IMR-90 (cell line): ENCODE measurements around the gene SPAST. TPM values are rescaled to one million over a fixed set of nuclear protein-coding genes. Genes with fewer than 3 reads are reported as not detected.

ENCODE experiments used
- ATAC-seq: fragments of 200-7000 bp; cut with Tn5 transposase; 2 replicates; pipeline ENCODE4 v1.9.1; 2020; ENCODE audit warnings: low read depth, mild to moderate bottlenecking, moderate library complexity
- BruUV-seq: library from RNA; stranded (reverse); fragments of 400-500 nt; replicated peaks from 2 replicates; lab custom pipeline; 2021; lab: Mats Ljungman, UMichigan
- CTCF ChIA-PET: fragments of 300-600 bp; formaldehyde crosslinking; extraction: SDS; loops from one replicate; lab custom pipeline; 2021; ENCODE audit warnings: antibody characterized with exemption; lab: Yijun Ruan, JAX
- POLR2A ChIA-PET: fragments of 300-600 bp; sonication (Branson Sonifier 250); formaldehyde crosslinking; loops from one replicate; lab custom pipeline; 2022; ENCODE audit warnings: antibody characterized with exemption; ENCODE audit not compliant: unreplicated experiment; lab: Charles Lee
- DNase-seq: peaks from one replicate; pipeline ENCODE4 v3.0.0; 2013
- H2AFZ ChIP-seq: replicated peaks from 2 replicates; pipeline ENCODE3; 2013; ENCODE audit warnings: low read length, mild to moderate bottlenecking; ENCODE audit not compliant: poor library complexity
- H2AK5ac ChIP-seq: 2 replicates; pipeline ENCODE4 v1.6.1; 2013; ENCODE audit warnings: low read depth, low read length, inconsistent platforms
- H2AK9ac ChIP-seq: replicated peaks from 2 replicates; pipeline ENCODE3; 2013; ENCODE audit warnings: mild to moderate bottlenecking, low read depth, low read length, moderate library complexity; ENCODE audit not compliant: poor library complexity
- H2BK120ac ChIP-seq: 2 replicates; pipeline ENCODE4 v1.6.1; 2013; ENCODE audit warnings: low read depth, low read length, inconsistent platforms
- H2BK15ac ChIP-seq: 3 replicates; pipeline ENCODE4 v1.6.1; 2013; ENCODE audit warnings: low read depth, low read length, inconsistent platforms
- H2BK20ac ChIP-seq: 2 replicates; pipeline ENCODE4 v1.6.1; 2013; ENCODE audit warnings: low read depth, mild to moderate bottlenecking, inconsistent platforms, low read length, moderate library complexity
- H2BK5ac ChIP-seq: 2 replicates; pipeline ENCODE4 v1.6.1; 2013; ENCODE audit warnings: mild to moderate bottlenecking, low read depth, low read length, inconsistent platforms; ENCODE audit not compliant: poor library complexity, severe bottlenecking
- H3K14ac ChIP-seq: replicated peaks from 2 replicates; pipeline ENCODE4 v1.6.1; 2013; ENCODE audit warnings: low read depth, low read length, inconsistent platforms
- H3K18ac ChIP-seq: 2 replicates; pipeline ENCODE4 v1.6.1; 2013; ENCODE audit warnings: low read depth, low read length, control low read depth
- H3K23ac ChIP-seq: 2 replicates; pipeline ENCODE4 v1.6.1; 2013; ENCODE audit warnings: low read depth, low read length, inconsistent platforms
- H3K27ac ChIP-seq: 2 replicates; pipeline ENCODE4 v1.5.1; 2013; ENCODE audit warnings: mild to moderate bottlenecking, control low read depth, low read length; ENCODE audit not compliant: insufficient read depth
- H3K27me3 ChIP-seq: 2 replicates; pipeline ENCODE4 v1.6.1; 2013; ENCODE audit warnings: low read length; ENCODE audit not compliant: control insufficient read depth, insufficient read depth
- H3K36me3 ChIP-seq: 2 replicates; pipeline ENCODE4 v1.6.1; 2013; ENCODE audit warnings: low read length, mixed read lengths; ENCODE audit not compliant: control insufficient read depth, insufficient read depth
- H3K4ac ChIP-seq: 2 replicates; pipeline ENCODE4 v1.6.1; 2013; ENCODE audit warnings: low read depth, low read length, inconsistent platforms
- H3K4me1 ChIP-seq: 2 replicates; pipeline ENCODE4 v1.6.1; 2013; ENCODE audit warnings: low read length, mixed read lengths; ENCODE audit not compliant: control insufficient read depth, insufficient read depth
- H3K4me2 ChIP-seq: 2 replicates; pipeline ENCODE4 v1.6.1; 2013; ENCODE audit warnings: low read depth, mild to moderate bottlenecking, control low read depth, low read length, moderate library complexity
- H3K4me3 ChIP-seq: 2 replicates; pipeline ENCODE4 v1.5.1; 2013; ENCODE audit warnings: low read depth, mild to moderate bottlenecking, control low read depth, low read length, moderate library complexity; ENCODE audit not compliant: insufficient read depth
- H3K56ac ChIP-seq: 2 replicates; pipeline ENCODE4 v1.6.1; 2013; ENCODE audit warnings: low read length, inconsistent platforms; ENCODE audit not compliant: insufficient read depth; ENCODE audit errors: extremely low read depth
- H3K79me1 ChIP-seq, 2 experiments: 2 replicates each; pipeline ENCODE4 v1.6.1; 2013; ENCODE audit warnings: low read length in 2 of 2, inconsistent platforms in 1 of 2, low read depth in 1 of 2
- H3K9ac ChIP-seq: 2 replicates; pipeline ENCODE4 v1.6.1; 2013; ENCODE audit warnings: low read depth, low read length, control low read depth
- H3K9me1 ChIP-seq: 2 replicates; pipeline ENCODE4 v1.6.1; 2013; ENCODE audit warnings: low read length, inconsistent platforms; ENCODE audit not compliant: insufficient read depth
- H3K9me3 ChIP-seq: 2 replicates; pipeline ENCODE4 v1.6.1; 2013; ENCODE audit warnings: low read length; ENCODE audit not compliant: control insufficient read depth, insufficient read depth
- H4K20me1 ChIP-seq: 2 replicates; pipeline ENCODE4 v1.6.1; 2013; ENCODE audit warnings: low read length, inconsistent platforms; ENCODE audit not compliant: insufficient read depth
- H4K5ac ChIP-seq: 2 replicates; pipeline ENCODE4 v1.6.1; 2013; ENCODE audit warnings: mild to moderate bottlenecking, low read depth, low read length, control low read depth
- H4K8ac ChIP-seq, 2 experiments: 2 replicates each; pipeline ENCODE4 v1.6.1; 2013; ENCODE audit warnings: low read depth in 2 of 2, low read length in 2 of 2, control low read depth in 1 of 2, inconsistent platforms in 1 of 2
- H4K91ac ChIP-seq: 2 replicates; pipeline ENCODE4 v1.6.1; 2013; ENCODE audit warnings: low read depth, low read length, inconsistent platforms; ENCODE audit not compliant: insufficient read depth
- BHLHE40 ChIP-seq: fragments of 150-350 bp; IDR thresholded peaks from 2 replicates; pipeline ENCODE4 v1.6.1; 2016; ENCODE audit warnings: mild to moderate bottlenecking, low read depth, low read length
- CEBPB ChIP-seq: IDR thresholded peaks from 2 replicates; pipeline ENCODE4 v1.6.1; 2012; ENCODE audit warnings: low read depth, low read length, improper control_type of control experiment
- CHD1 ChIP-seq: IDR thresholded peaks from 2 replicates; pipeline ENCODE4 v1.6.1; 2012; ENCODE audit warnings: low read depth, low read length, improper control_type of control experiment
- FOS ChIP-seq: fragments of 150-350 bp; IDR thresholded peaks from 2 replicates; pipeline ENCODE4 v1.6.1; 2016; ENCODE audit warnings: low read depth, low read length
- MAFK ChIP-seq: IDR thresholded peaks from 2 replicates; pipeline ENCODE4 v1.6.1; 2012; ENCODE audit warnings: low read depth, low read length, improper control_type of control experiment
- MAZ ChIP-seq: IDR thresholded peaks from 2 replicates; pipeline ENCODE4 v1.6.1; 2012; ENCODE audit warnings: low read depth, mild to moderate bottlenecking, low read length, improper control_type of control experiment, moderate library complexity, borderline replicate concordance
- MXI1 ChIP-seq: IDR thresholded peaks from 2 replicates; pipeline ENCODE4 v1.6.1; 2012; ENCODE audit warnings: low read depth, mild to moderate bottlenecking, low read length, moderate library complexity, borderline replicate concordance
- NFE2L2 ChIP-seq: fragments of 150-350 bp; IDR thresholded peaks from 2 replicates; pipeline ENCODE4 v1.6.1; 2016; ENCODE audit warnings: low read depth, mild to moderate bottlenecking, low read length
- POLR2A ChIP-seq: IDR thresholded peaks from 2 replicates; pipeline ENCODE4 v1.6.1; 2012; ENCODE audit warnings: mild to moderate bottlenecking, low read depth, low read length
- RAD21 ChIP-seq: IDR thresholded peaks from 2 replicates; pipeline ENCODE4 v1.6.1; 2012; ENCODE audit warnings: low read length, improper control_type of control experiment
- RCOR1 ChIP-seq: IDR thresholded peaks from 2 replicates; pipeline ENCODE4 v1.6.1; 2012; ENCODE audit warnings: mild to moderate bottlenecking, low read length, improper control_type of control experiment; ENCODE audit not compliant: insufficient replicate concordance
- RFX5 ChIP-seq: IDR thresholded peaks from 2 replicates; pipeline ENCODE4 v1.8.0; 2012; ENCODE audit warnings: low read depth, mild to moderate bottlenecking, low read length, moderate library complexity
- SMC3 ChIP-seq: fragments of 150-350 bp; IDR thresholded peaks from 2 replicates; pipeline ENCODE4 v1.6.1; 2016; ENCODE audit warnings: low read depth, mild to moderate bottlenecking, antibody characterized with exemption, low read length, moderate library complexity
- WGBS, 2 experiments: methylation state at CpG; one replicate each; pipeline versions ENCODE4 v1.1.5 to v1.1.7; 2013; ENCODE audit warnings: missing lambda C conversion rate in 2 of 2; ENCODE audit not compliant: insufficient read length in 1 of 2; ENCODE audit errors: extremely low coverage in 2 of 2; 5-methylcytosine and 5-hydroxymethylcytosine counted together
- dilution Hi-C: fragments of 300-500 bp; cut with HindIII; formaldehyde crosslinking; loops from one replicate; pipeline ENCODE4 v1.14.3; 2018; ENCODE audit warnings: low sequenced_read_pairs; ENCODE audit not compliant: unreplicated experiment
- in situ Hi-C: fragments of 300-500 bp; cut with MboI; formaldehyde crosslinking; loops from 3 replicates; pipeline ENCODE4 v1.14.3; 2019; ENCODE audit warnings: low sequenced_read_pairs, inconsistent platforms, mixed read lengths
- intact Hi-C: fragments of 100-400 bp; cut with micrococcal nuclease; formaldehyde crosslinking; loops from 2 replicates; pipeline ENCODE4 v1.10.0; 2022
- polyA plus RNA-seq, 3 experiments: library from polyadenylated mRNA; depleted of rRNA; stranded (reverse); fragments of >200 nt; gene quantifications; 2 replicates each; pipeline ENCODE4 v1.2.3, GENCODE V29; 2012; ENCODE audit warnings: low replicate concordance in 1 of 3
- total RNA-seq: library from RNA; depleted of rRNA; stranded (reverse); fragments of >200 nt; gene quantifications from 2 replicates; pipeline ENCODE4 v1.2.3, GENCODE V29; 2012
- TF ChIP-seq, protein P1 (sequence below): fragments of 150-350 bp; IDR thresholded peaks from 2 replicates; pipeline ENCODE4 v1.6.1; 2017; ENCODE audit warnings: mild to moderate bottlenecking, antibody characterized with exemption, low read length, low read depth
- TF ChIP-seq, protein P2 (sequence below): fragments of 150-350 bp; IDR thresholded peaks from 2 replicates; pipeline ENCODE4 v1.6.1; 2016; ENCODE audit warnings: low read depth, mild to moderate bottlenecking, low read length, moderate library complexity, borderline replicate concordance
- TF ChIP-seq, protein P3 (sequence below): conservative IDR thresholded peaks from 2 replicates; pipeline ENCODE4 v1.5.1; 2012; ENCODE audit warnings: mild to moderate bottlenecking, low read depth, low read length, improper control_type of control experiment

SPAST gene
- total and polyA plus RNA-seq, 2 of the 4 experiments (the other 2 are of a cell fraction), result 5.3 to 14.5 TPM

DNA sequence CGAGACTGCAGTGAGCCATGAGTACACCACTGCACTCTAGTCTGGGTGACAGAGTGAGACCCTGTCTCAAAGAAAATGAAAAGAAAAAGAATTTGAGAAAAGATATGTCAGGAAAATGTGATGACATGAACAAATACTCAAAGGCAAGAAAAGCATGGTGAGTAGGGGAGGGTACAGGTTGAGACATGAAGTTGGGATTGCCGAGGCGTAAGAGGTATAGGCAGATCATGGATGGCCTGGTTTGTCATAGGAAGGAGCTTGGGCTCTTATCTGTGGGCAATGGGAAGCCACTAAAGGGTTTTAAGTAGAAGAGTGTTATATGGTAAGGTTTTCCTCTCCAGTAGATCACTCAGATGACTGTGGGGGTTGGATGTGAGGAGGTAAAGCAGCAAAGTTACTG lies 32.3 kb downstream of the SPAST start:
- no peak overlapping the region for H2BK5ac ChIP-seq
- in situ Hi-C loops, result no loop called here
- no peak for TF ChIP-seq RCOR1
- TF ChIP-seq FOS, result no peak
- TF ChIP-seq NFE2L2, result no peak
- no peak for TF ChIP-seq RFX5
- no peak for TF ChIP-seq CEBPB
- TF ChIP-seq MAFK, result no peak
- TF ChIP-seq SMC3, result no peak
- TF ChIP-seq, protein P1, sequence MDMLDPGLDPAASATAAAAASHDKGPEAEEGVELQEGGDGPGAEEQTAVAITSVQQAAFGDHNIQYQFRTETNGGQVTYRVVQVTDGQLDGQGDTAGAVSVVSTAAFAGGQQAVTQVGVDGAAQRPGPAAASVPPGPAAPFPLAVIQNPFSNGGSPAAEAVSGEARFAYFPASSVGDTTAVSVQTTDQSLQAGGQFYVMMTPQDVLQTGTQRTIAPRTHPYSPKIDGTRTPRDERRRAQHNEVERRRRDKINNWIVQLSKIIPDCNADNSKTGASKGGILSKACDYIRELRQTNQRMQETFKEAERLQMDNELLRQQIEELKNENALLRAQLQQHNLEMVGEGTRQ, result no peak
- TF ChIP-seq BHLHE40, result no peak
- TF ChIP-seq, protein P2, sequence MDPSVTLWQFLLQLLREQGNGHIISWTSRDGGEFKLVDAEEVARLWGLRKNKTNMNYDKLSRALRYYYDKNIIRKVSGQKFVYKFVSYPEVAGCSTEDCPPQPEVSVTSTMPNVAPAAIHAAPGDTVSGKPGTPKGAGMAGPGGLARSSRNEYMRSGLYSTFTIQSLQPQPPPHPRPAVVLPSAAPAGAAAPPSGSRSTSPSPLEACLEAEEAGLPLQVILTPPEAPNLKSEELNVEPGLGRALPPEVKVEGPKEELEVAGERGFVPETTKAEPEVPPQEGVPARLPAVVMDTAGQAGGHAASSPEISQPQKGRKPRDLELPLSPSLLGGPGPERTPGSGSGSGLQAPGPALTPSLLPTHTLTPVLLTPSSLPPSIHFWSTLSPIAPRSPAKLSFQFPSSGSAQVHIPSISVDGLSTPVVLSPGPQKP, result no peak
- no peak for TF ChIP-seq MXI1
- no peak for TF ChIP-seq POLR2A
- TF ChIP-seq, protein P3, sequence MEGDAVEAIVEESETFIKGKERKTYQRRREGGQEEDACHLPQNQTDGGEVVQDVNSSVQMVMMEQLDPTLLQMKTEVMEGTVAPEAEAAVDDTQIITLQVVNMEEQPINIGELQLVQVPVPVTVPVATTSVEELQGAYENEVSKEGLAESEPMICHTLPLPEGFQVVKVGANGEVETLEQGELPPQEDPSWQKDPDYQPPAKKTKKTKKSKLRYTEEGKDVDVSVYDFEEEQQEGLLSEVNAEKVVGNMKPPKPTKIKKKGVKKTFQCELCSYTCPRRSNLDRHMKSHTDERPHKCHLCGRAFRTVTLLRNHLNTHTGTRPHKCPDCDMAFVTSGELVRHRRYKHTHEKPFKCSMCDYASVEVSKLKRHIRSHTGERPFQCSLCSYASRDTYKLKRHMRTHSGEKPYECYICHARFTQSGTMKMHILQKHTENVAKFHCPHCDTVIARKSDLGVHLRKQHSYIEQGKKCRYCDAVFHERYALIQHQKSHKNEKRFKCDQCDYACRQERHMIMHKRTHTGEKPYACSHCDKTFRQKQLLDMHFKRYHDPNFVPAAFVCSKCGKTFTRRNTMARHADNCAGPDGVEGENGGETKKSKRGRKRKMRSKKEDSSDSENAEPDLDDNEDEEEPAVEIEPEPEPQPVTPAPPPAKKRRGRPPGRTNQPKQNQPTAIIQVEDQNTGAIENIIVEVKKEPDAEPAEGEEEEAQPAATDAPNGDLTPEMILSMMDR, result no peak
- TF ChIP-seq CHD1, result no peak
- TF ChIP-seq RAD21, result no peak
- TF ChIP-seq MAZ, result no peak
- H2BK120ac ChIP-seq, result no peak overlapping the region
- no peak overlapping the region for H2AK5ac ChIP-seq
- dilution Hi-C loops, result no loop called here
- BruUV-seq, result no TSS peak
- 100% methylated on average over 2 of the region's 3 CpGs; no CpG with 5 or more reads in 1 of the 2 experiments for WGBS, 2 experiments
- no peak overlapping the region for H3K27ac ChIP-seq
- H4K8ac ChIP-seq, result no peak overlapping the region
- ChIA-PET POLR2A (no interaction called here), CTCF (no interaction called here)
- no peak overlapping the region for H3K4ac ChIP-seq
- H4K91ac ChIP-seq, result no peak overlapping the region
- 0 out of 2 replicates have a peak, but pooled peaks cover 3% of the 10 kb centered on the region for H3K9me1 ChIP-seq
- DNase-seq (no peak), ATAC-seq (no peak)
- H2BK20ac ChIP-seq, result no peak overlapping the region
- no peak overlapping the region for H3K9ac ChIP-seq
- no peak overlapping the region for H3K14ac ChIP-seq
- H3K27me3 ChIP-seq, result no peaks in the 10 kb centered on the region
- no peak overlapping the region for H3K4me2 ChIP-seq
- no peak overlapping the region for H2BK15ac ChIP-seq
- H3K4me3 ChIP-seq, result no peak overlapping the region
- no peak overlapping the region for H2AFZ ChIP-seq
- H3K79me1 ChIP-seq, result no peaks in the 10 kb centered on the region
- H3K56ac ChIP-seq, result no peak overlapping the region
- intact Hi-C loops, result no loop called here
- no peaks in the 10 kb centered on the region for H4K20me1 ChIP-seq
- no peaks in the 10 kb centered on the region for H3K4me1 ChIP-seq
- H3K23ac ChIP-seq, result no peak overlapping the region
- no peaks in the 10 kb centered on the region for H3K9me3 ChIP-seq
- no peak overlapping the region for H3K18ac ChIP-seq
- H4K5ac ChIP-seq, result no peak overlapping the region
- 0 out of 2 replicates have a peak, but pooled peaks cover 2% of the 10 kb centered on the region for H3K36me3 ChIP-seq
- H2AK9ac ChIP-seq, result no peak overlapping the region
